MM.1S (cell line): Measurements from ENCODE around the gene SCARF2.

Source experiments
- DNase-seq: peaks from one replicate; pipeline ENCODE4 v3.0.0-alpha.2; 2015
- H2AFZ ChIP-seq: fragments of 300-600 bp; sonication (generic); 2 replicates; pipeline ENCODE4 v1.6.0; 2016; ENCODE audit warnings: antibody characterized with exemption, low read length
- H3F3A ChIP-seq: fragments of 300-600 bp; sonication (generic); 2 replicates; pipeline ENCODE4 v1.6.1; 2016; ENCODE audit warnings: mild to moderate bottlenecking, antibody characterized with exemption, low read length, moderate library complexity, mixed read lengths; ENCODE audit not compliant: insufficient read depth
- H3K27ac ChIP-seq: fragments of 300-600 bp; sonication (generic); 2 replicates; pipeline ENCODE4 v1.5.1; 2016; ENCODE audit warnings: mild to moderate bottlenecking, low read length
- H3K27me3 ChIP-seq: fragments of 300-600 bp; sonication (generic); replicated peaks from 2 replicates; pipeline ENCODE4 v1.6.0; 2016; ENCODE audit warnings: low read length; ENCODE audit not compliant: insufficient read depth
- H3K36me3 ChIP-seq: fragments of 300-600 bp; sonication (generic); replicated peaks from 2 replicates; pipeline ENCODE4 v1.6.1; 2016; ENCODE audit warnings: mild to moderate bottlenecking, low read length, mixed read lengths; ENCODE audit not compliant: insufficient read depth
- H3K4me1 ChIP-seq: fragments of 300-600 bp; sonication (generic); 2 replicates; pipeline ENCODE4 v1.6.1; 2016; ENCODE audit warnings: low read length, mixed read lengths
- H3K4me2 ChIP-seq: fragments of 300-600 bp; sonication (generic); 2 replicates; pipeline ENCODE4 v1.6.0; 2016; ENCODE audit warnings: low read depth, low read length
- H3K4me3 ChIP-seq: fragments of 300-600 bp; sonication (generic); 2 replicates; pipeline ENCODE4 v1.5.1; 2016; ENCODE audit warnings: low read length, mixed read lengths
- H3K79me2 ChIP-seq: fragments of 300-600 bp; sonication (generic); 2 replicates; pipeline ENCODE4 v1.6.1; 2016; ENCODE audit warnings: mixed run types, low read length, mixed read lengths
- H3K9ac ChIP-seq: fragments of 300-600 bp; sonication (generic); 2 replicates; pipeline ENCODE4 v1.6.1; 2016; ENCODE audit warnings: low read length, mixed read lengths
- H3K9me2 ChIP-seq: fragments of 300-600 bp; sonication (generic); replicated peaks from 2 replicates; pipeline ENCODE4 v1.6.1; 2016; ENCODE audit warnings: mild to moderate bottlenecking, low read length, mixed read lengths; ENCODE audit not compliant: insufficient read depth
- H3K9me3 ChIP-seq: fragments of 300-600 bp; sonication (generic); replicated peaks from 2 replicates; pipeline ENCODE4 v1.6.1; 2016; ENCODE audit warnings: mild to moderate bottlenecking, low read length, mixed read lengths; ENCODE audit not compliant: insufficient read depth
- H4K20me1 ChIP-seq: fragments of 300-600 bp; sonication (generic); 2 replicates; pipeline ENCODE4 v1.6.1; 2016; ENCODE audit warnings: mild to moderate bottlenecking, low read length, moderate library complexity, mixed read lengths; ENCODE audit not compliant: insufficient read depth
- EZH2 ChIP-seq: fragments of 300-600 bp; sonication (generic); optimal IDR thresholded peaks from 2 replicates; pipeline ENCODE3; 2017; ENCODE audit warnings: low read depth, mild to moderate bottlenecking, antibody characterized with exemption, low read length, mixed read lengths
- EZH2phosphoT487 ChIP-seq: fragments of 300-600 bp; sonication (generic); IDR thresholded peaks from 2 replicates; pipeline ENCODE4 v1.6.1; 2018; ENCODE audit warnings: antibody characterized with exemption, low read length
- TF ChIP-seq, protein P1 (sequence below): fragments of 300-600 bp; sonication (generic); IDR thresholded peaks from 2 replicates; pipeline ENCODE4 v1.5.1; 2016; ENCODE audit warnings: antibody characterized with exemption, low read length, mixed read lengths

SCARF2 gene

DNA sequence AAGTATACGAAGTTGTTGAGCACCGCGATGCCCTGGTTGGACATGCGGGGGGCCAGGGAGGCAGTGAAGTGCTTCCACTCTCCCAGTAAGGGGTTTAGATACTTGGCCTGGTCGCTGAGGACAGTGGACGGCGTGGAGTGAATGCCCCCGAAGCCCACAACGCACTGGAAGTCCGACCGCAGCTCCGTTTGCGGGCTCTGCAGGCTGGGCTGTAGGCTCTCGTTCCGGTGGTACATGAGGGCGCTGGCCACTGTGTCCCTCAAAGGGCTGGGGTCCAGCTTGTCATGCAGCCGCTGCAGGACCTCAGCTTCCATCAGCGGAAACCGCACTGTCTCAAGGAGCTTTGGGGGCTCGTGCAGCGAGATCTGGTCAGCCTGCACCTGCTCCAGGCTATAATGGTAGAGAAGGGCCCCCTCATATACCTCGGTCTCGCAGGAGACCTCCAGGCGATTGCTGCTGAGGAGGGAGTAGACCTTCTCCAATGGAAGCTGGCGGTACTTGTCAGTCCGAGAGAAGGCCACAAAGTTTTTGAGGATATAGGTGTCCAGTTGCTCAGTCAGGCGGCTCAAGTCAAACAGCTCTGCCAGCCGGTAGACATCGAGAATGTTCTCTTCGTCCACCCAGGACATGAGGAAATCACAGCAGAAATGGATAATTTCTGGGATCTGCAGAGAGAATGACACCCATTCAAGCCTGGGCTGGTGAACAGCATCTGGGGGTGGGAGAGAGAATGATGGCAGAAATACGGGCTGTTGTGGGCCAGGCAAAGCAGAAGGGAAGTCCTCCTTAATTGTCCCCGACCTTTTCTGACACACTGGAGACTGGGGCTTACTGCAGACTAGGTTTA is 27.5 kb upstream of the SCARF2 start:
- Histone ChIP-seq H3K9ac (no peak overlapping the region), H3K4me2 (no peak overlapping the region), H3K79me2 (no peaks in the 10 kb centered on the region), H3F3A (peaks cover 9% of the 10 kb centered on the region), H3K4me3 (no peak overlapping the region), H3K9me3 (no peaks in the 10 kb centered on the region), H3K27ac (no peak overlapping the region), H4K20me1 (no peaks in the 10 kb centered on the region), H3K27me3 (no peaks in the 10 kb centered on the region), H2AFZ (no peak overlapping the region), H3K4me1 (peaks cover 34% of the 10 kb centered on the region), H3K36me3 (no peaks in the 10 kb centered on the region), H3K9me2 (no peaks in the 10 kb centered on the region)
- no peak for DNase-seq
- TF ChIP-seq EZH2phosphoT487 (no peak), EZH2 (no peak)
- TF ChIP-seq, protein P1, sequence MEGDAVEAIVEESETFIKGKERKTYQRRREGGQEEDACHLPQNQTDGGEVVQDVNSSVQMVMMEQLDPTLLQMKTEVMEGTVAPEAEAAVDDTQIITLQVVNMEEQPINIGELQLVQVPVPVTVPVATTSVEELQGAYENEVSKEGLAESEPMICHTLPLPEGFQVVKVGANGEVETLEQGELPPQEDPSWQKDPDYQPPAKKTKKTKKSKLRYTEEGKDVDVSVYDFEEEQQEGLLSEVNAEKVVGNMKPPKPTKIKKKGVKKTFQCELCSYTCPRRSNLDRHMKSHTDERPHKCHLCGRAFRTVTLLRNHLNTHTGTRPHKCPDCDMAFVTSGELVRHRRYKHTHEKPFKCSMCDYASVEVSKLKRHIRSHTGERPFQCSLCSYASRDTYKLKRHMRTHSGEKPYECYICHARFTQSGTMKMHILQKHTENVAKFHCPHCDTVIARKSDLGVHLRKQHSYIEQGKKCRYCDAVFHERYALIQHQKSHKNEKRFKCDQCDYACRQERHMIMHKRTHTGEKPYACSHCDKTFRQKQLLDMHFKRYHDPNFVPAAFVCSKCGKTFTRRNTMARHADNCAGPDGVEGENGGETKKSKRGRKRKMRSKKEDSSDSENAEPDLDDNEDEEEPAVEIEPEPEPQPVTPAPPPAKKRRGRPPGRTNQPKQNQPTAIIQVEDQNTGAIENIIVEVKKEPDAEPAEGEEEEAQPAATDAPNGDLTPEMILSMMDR = no peak

DNA sequence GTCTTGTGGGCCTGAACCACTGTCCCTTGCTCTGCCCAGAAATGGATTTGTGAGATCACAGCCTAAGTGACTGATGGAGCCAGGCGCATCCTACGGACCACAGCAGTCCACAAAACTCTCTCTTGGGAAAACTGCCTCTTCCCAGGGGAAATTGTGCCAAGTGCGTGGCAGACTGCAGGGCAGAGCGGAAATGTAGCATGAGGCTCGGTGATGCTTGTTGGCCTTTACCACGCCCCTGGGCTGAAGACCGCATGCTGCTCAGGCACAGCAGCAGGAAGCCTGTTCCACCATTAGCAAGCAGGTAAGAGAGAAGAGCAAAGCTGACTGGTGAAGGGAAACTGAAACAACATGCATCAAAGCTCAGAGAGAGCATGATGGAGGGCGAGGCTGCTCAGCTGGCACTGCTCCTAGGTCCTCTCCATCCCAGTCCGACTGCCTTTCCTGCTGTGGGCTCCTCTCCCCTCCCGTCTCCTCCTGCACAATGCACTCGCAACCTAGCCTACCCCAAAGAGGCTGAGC is 26.5 kb upstream of the SCARF2 start:
- no peaks in the 10 kb centered on the region for H3K9me2 ChIP-seq
- peak overlapping the region; percentile 53; the same call in 1 of the 2 replicates for H2AFZ ChIP-seq
- H3K9ac ChIP-seq = no peak overlapping the region

DNA sequence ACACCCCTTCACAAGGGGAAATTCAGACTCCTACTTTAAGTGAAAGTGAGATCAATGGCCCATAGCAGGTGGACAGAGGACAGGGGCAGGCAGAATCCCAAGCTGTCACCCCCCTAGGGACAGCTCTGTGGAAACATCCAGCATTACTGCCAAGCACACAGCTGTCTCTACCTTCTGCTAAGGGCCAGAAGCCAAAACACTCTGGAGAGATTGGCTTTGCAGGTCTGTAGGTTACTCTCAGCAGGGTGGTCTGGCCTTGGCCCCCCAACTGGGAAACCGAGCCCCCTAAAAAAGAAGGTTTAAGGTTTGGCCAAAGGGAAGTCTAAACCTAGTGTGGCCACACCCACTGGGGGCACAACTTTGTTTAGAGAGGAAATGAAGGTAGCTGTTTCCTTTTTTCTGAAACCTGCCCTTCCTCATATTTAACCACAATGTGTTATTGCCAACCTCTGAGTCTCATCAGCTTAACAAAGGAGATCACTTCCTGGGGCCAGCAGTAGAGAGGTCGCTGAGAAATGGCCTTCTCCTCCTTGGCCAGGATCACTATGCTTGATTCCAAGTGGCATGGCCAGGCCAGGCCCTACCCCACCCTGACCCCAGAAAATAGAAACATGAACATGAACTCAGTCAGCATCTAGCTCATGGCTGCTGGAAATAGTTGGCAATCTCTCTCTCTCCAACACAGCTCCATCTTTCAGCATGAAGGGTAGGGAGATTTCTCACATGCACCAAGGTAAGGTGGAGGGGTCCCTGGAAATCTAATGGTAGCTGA is 25.9 kb upstream of the SCARF2 start:
- H3K27ac ChIP-seq = peak overlapping the region; percentile 41; the same call in 1 of the 2 replicates
- H4K20me1 ChIP-seq = no peaks in the 10 kb centered on the region
- peak overlapping the region; percentile 37 for H3K4me2 ChIP-seq
- H2AFZ ChIP-seq = peak overlapping the region; percentile 53
- H3K9me2 ChIP-seq = no peaks in the 10 kb centered on the region
- H3K4me3 ChIP-seq = no peak overlapping the region; the same call in 1 of the 2 replicates
- H3K9me3 ChIP-seq = no peaks in the 10 kb centered on the region
- no peaks in the 10 kb centered on the region for H3K27me3 ChIP-seq
- H3K36me3 ChIP-seq = no peaks in the 10 kb centered on the region
- no peak overlapping the region for H3K9ac ChIP-seq
- H3K4me1 ChIP-seq = peaks cover 26% of the 10 kb centered on the region
- peak; percentile 51 for DNase-seq
- TF ChIP-seq EZH2phosphoT487 (no peak), EZH2 (no peak)
- TF ChIP-seq, protein P1 = no peak
- H3K79me2 ChIP-seq = no peaks in the 10 kb centered on the region
- peaks cover 9% of the 10 kb centered on the region for H3F3A ChIP-seq

More for the DNA sequence above, 26.5 kb upstream of the SCARF2 start:
- peak overlapping the region; percentile 41; the same call in 1 of the 2 replicates for H3K27ac ChIP-seq
- no peaks in the 10 kb centered on the region for H3K36me3 ChIP-seq
- H3K27me3 ChIP-seq = no peaks in the 10 kb centered on the region
- peak; percentile 47 for DNase-seq
- no peaks in the 10 kb centered on the region for H4K20me1 ChIP-seq
- peaks cover 33% of the 10 kb centered on the region for H3K4me1 ChIP-seq
- TF ChIP-seq, protein P1 = no peak
- TF ChIP-seq EZH2phosphoT487 = no peak
- no peak for TF ChIP-seq EZH2
- peaks cover 9% of the 10 kb centered on the region for H3F3A ChIP-seq
- no peak overlapping the region; the same call in 1 of the 2 replicates for H3K4me3 ChIP-seq
- no peaks in the 10 kb centered on the region for H3K79me2 ChIP-seq
- H3K9me3 ChIP-seq = no peaks in the 10 kb centered on the region
- peak overlapping the region; percentile 37; the same call in 1 of the 2 replicates for H3K4me2 ChIP-seq
